Measurements from ENCODE around the gene TCAIM. TPM values are rescaled to one million over a fixed set of nuclear protein-coding genes. Genes with fewer than 3 reads are reported as not detected.

Gene TCAIM
- total RNA-seq, 2 donors from 2014 or later: 36.2 to 39.7 TPM

- 95% methylated on average over 7 of the region's 7 CpGs for WGBS
- Histone ChIP-seq H3K9me3 (no peaks in the 10 kb centered on the region), H3K4me1 (replicated peaks) (no peaks in the 10 kb centered on the region), H3K4me3 (no peak overlapping the region), H3K36me3 (peaks cover 8 to 19% of the 10 kb centered on the region in 2 donors), H3K27ac (no peak overlapping the region), H3K27me3 (replicated peaks; ENCODE audit: insufficient read depth) (no peaks in the 10 kb centered on the region)
- intact Hi-C loops (cut with DNase I): no loop called here
- no peak for DNase-seq (ENCODE audit: low spot score)
- TF ChIP-seq CTCF (IDR thresholded peaks at IDR 0.05): no peak
- no peak for TF ChIP-seq POLR2AphosphoS5 (IDR thresholded peaks at IDR 0.05)
- TF ChIP-seq POLR2A (IDR thresholded peaks at IDR 0.05): no peak
Measured at GRCh38 chr3:44444896-44445691, 106.5 kb downstream of the TCAIM start.

GRCh38 chr3:44445786-44446185 is 107.2 kb downstream of the TCAIM start:
- no peaks in the 10 kb centered on the region for H3K4me1 ChIP-seq (replicated peaks)
- intact Hi-C loops (cut with DNase I): no loop called here
- H3K36me3 ChIP-seq: peaks cover 12 to 26% of the 10 kb centered on the region in 2 donors
- H3K9me3 ChIP-seq: no peaks in the 10 kb centered on the region
- TF ChIP-seq CTCF (IDR thresholded peaks at IDR 0.05) (no peak), POLR2AphosphoS5 (IDR thresholded peaks at IDR 0.05) (no peak), POLR2A (IDR thresholded peaks at IDR 0.05) (no peak)
- H3K27me3 ChIP-seq (replicated peaks; ENCODE audit: insufficient read depth): no peaks in the 10 kb centered on the region
- WGBS: 99% methylated on average over 5 of the region's 5 CpGs
- no peak overlapping the region for H3K4me3 ChIP-seq
- no peak for DNase-seq (ENCODE audit: low spot score)
- H3K27ac ChIP-seq: no peak overlapping the region

- DNase-seq (ENCODE audit: low spot score): no peak
- Histone ChIP-seq H3K9me3 (no peaks in the 10 kb centered on the region), H3K36me3 (peaks cover 15 to 29% of the 10 kb centered on the region in 2 donors), H3K27ac (no peak overlapping the region), H3K4me3 (no peak overlapping the region), H3K27me3 (replicated peaks; ENCODE audit: insufficient read depth) (no peaks in the 10 kb centered on the region), H3K4me1 (replicated peaks) (no peaks in the 10 kb centered on the region)
- TF ChIP-seq POLR2A (IDR thresholded peaks at IDR 0.05): no peak
- no peak for TF ChIP-seq POLR2AphosphoS5 (IDR thresholded peaks at IDR 0.05)
- TF ChIP-seq CTCF (IDR thresholded peaks at IDR 0.05): no peak
- intact Hi-C loops (cut with DNase I): no loop called here
- 93% methylated on average over 5 of the region's 5 CpGs for WGBS
Measured at GRCh38 chr3:44446929-44447328, 108.4 kb downstream of the TCAIM start.

GRCh38 chr3:44451441-44451840 is 112.9 kb downstream of the TCAIM start:
- 94% methylated on average over 3 of the region's 3 CpGs for WGBS
- no peak for DNase-seq (ENCODE audit: low spot score)
- Histone ChIP-seq H3K4me1 (replicated peaks) (no peaks in the 10 kb centered on the region), H3K27ac (no peak overlapping the region), H3K27me3 (replicated peaks; ENCODE audit: insufficient read depth) (no peaks in the 10 kb centered on the region), H3K9me3 (no peaks in the 10 kb centered on the region), H3K4me3 (no peak overlapping the region), H3K36me3 (peaks cover 15 to 40% of the 10 kb centered on the region in 2 donors)
- intact Hi-C loops (cut with DNase I): no loop called here
- TF ChIP-seq CTCF (IDR thresholded peaks at IDR 0.05): no peak

GRCh38 chr3:44454258-44454657 is 115.7 kb downstream of the TCAIM start:
- Histone ChIP-seq H3K4me3 (no peak overlapping the region), H3K9me3 (no peaks in the 10 kb centered on the region), H3K36me3 (peaks cover 10 to 29% of the 10 kb centered on the region in 2 donors), H3K4me1 (replicated peaks) (no peaks in the 10 kb centered on the region), H3K27ac (no peak overlapping the region), H3K27me3 (replicated peaks; ENCODE audit: insufficient read depth) (no peaks in the 10 kb centered on the region)
- DNase-seq (ENCODE audit: low spot score): no peak
- intact Hi-C loops (cut with DNase I): no loop called here
- WGBS: 94% methylated on average over 4 of the region's 4 CpGs
- TF ChIP-seq POLR2A (IDR thresholded peaks at IDR 0.05) (no peak), CTCF (IDR thresholded peaks at IDR 0.05) (no peak), POLR2AphosphoS5 (IDR thresholded peaks at IDR 0.05) (no peak)

Data from prostate gland (tissue), 2 donors.